HCT116 (cell line): ENCODE results near the gene ABCC11.

Source experiments
- CTCF ChIP-seq, 3 experiments: fragments of 200-600 bp in 1 of 3; sonication (generic) in 1 of 3; IDR thresholded peaks in 2 of 3; conservative IDR thresholded peaks in 1 of 3; 2 replicates each; pipeline ENCODE4 v1.5.1; 2012 to 2017; ENCODE audit warnings: low read depth in 2 of 3, low read length in 2 of 3, antibody characterized with exemption in 1 of 3, borderline replicate concordance in 1 of 3, control low read depth in 1 of 3, mild to moderate bottlenecking in 1 of 3, mixed read lengths in 1 of 3, mixed run types in 1 of 3, moderate library complexity in 1 of 3; ENCODE audit not compliant: insufficient read depth in 1 of 3
- MAX ChIP-seq: IDR thresholded peaks from 2 replicates; pipeline ENCODE4 v1.6.1; 2012
- POLR2A ChIP-seq: IDR thresholded peaks from 2 replicates; pipeline ENCODE4 v1.7.0; 2011; ENCODE audit warnings: borderline replicate concordance; ENCODE audit not compliant: insufficient read depth, insufficient read length; ENCODE audit errors: extremely low read depth
- POLR2AphosphoS5 ChIP-seq: IDR thresholded peaks from 2 replicates; pipeline ENCODE4 v1.6.1; 2011; ENCODE audit warnings: mild to moderate bottlenecking, low read depth, low read length, moderate library complexity
- TCF7L2 ChIP-seq: IDR thresholded peaks from 2 replicates; pipeline ENCODE4 v1.7.0; 2011; ENCODE audit warnings: borderline replicate concordance, inconsistent platforms; ENCODE audit not compliant: insufficient read depth, insufficient read length; ENCODE audit errors: extremely low read depth
- YY1 ChIP-seq: IDR thresholded peaks from 2 replicates; pipeline ENCODE4 v1.6.1; 2011; ENCODE audit warnings: low read length, low read depth, moderate library complexity, mild to moderate bottlenecking; ENCODE audit not compliant: insufficient replicate concordance; ENCODE audit errors: extremely low read depth

GRCh38 chr16:48223490-48223889, 23.8 kb downstream of the ABCC11 start:
- TF ChIP-seq YY1 (no peak), POLR2A (no peak), CTCF (IDR thresholded peaks at IDR 0.05 in 2 of 3, conservative IDR thresholded peaks at IDR 0.05 in 1 of 3; ENCODE audit: borderline replicate concordance in 1 of 3, insufficient read depth in 1 of 3, low read depth in 2 of 3, low read length in 2 of 3) (no peak), MAX (no peak), TCF7L2 (no peak), POLR2AphosphoS5 (no peak)
